IPS DF 4.7 (cell line): ENCODE results near the gene ATPAF2.

Experiments
- DNase-seq: peaks from one replicate; pipeline ENCODE4 v3.0.0-alpha.2; 2013; ENCODE audit warnings: low spot score; ENCODE audit errors: extremely low read depth

Gene ATPAF2

DNA sequence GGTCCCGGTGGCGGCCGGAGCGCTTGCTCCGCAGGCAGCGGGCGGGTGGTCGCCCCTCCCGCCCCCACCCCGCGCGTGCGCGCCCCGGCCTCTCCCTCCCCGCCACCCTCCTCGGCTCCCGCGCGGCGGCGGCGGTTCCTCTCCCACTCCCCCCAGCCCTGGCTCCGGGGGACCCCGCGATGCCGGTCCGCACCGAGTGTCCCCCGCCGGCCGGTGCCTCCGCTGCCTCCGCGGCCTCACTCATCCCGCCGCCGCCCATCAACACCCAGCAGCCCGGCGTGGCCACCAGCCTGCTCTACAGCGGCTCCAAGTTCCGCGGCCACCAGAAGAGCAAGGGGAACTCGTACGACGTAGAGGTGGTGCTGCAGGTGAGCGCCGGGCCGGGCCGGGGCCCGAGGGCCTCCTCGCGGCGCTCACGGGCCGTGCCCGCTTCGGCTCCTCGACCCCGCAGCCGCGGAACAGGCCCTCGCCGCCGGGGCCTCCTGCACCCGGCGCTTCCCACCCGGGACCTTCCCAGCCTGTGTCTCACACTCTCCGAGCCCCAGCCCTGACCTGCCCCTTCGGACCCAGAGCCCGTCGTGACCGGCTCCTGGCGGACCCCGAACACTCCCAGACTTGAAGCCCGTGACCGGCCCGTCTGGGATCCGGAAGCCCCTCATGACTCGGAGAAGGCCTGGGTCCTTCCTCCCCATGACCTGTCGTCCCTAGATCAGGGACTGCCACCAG lies 730 bp upstream of the ATPAF2 start:
- no peak for DNase-seq

- no peak for DNase-seq
Measured at GRCh38 chr17:18038149-18038850, 668 bp downstream of the ATPAF2 start.

GRCh38 chr17:18037486-18037885 lies 1.5 kb downstream of the ATPAF2 start:
- DNase-seq: no peak

- DNase-seq: no peak
Measured at GRCh38 chr17:18035704-18036103, 3.3 kb downstream of the ATPAF2 start.

DNA sequence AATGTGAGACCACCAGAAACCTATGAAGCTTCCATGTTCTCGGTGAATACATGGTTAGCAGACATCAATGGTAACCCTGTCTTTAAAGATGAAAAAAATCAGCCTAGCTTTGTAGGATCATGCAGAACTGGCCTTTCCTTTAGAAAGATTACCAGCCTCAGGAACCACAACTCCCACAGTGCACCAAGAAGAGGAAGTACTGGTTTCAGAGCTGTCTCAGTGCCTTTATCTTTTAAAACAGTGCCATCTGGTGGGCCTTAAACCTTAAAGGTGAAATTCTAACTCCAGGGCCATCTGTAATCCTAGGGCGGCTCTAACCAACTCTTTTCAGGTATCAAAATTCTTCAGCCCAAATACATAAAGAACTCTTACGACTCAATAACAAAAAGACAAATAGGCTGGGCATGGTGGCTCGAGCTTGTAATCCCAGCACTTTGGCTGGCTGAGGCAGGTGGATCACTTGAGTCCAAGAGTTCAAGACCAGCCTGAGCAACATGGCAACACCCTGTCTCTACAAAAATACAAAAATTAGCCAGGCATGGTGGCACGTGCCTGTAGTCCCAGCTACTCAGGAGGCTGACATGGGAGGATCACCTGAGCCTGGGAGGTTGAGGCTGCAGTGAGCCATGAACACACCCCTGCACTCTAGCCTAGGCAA lies 5.4 kb downstream of the ATPAF2 start:
- DNase-seq: peak; percentile 36

DNA sequence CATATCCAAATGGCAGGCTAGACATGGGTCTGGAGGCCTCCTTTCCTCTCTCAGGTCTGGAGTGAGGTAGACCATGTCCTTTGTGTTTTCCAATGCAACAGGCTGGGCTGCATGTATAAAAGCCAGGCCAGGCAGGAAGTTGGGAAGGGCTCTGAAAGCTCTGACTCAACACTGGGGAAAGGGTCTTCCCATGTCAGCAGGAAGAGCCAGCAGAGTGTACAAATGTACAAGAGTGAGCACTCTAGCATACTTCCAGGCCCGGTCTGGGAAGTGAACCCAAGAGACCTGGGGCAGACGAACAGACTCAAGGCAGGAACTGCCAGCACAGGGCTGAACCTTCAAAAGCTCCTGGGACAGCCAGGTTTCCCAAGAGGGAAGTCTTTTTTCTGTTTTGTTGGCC lies 7.0 kb downstream of the ATPAF2 start:
- no peak for DNase-seq

DNA sequence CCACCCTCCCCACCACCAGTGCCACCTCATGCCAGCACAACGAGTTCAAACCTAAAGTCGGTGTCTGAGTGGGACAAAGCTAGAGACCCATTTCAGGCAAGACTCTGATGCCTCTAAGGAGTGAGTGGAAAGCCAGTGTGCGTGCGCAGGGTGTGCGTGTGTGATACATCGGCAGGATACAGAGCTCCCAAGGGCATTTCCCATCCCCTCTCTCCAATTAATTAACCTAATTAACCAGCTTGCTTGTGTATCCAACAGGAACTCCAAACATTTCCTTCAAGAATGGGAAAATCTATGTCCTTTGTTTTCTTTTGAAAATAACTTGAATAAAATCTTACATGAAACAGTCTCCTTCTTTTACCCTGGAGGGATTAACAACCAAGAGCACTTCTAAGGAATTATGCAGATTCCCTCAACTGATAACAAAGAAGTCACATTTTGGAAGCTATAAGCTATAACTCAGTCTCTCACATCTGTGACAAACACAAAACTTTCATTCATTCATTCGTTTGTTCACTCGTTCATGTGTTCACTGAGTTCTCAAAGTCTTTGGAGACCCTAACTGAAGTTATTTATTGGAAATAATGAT lies 9.9 kb downstream of the ATPAF2 start:
- no peak for DNase-seq

DNA sequence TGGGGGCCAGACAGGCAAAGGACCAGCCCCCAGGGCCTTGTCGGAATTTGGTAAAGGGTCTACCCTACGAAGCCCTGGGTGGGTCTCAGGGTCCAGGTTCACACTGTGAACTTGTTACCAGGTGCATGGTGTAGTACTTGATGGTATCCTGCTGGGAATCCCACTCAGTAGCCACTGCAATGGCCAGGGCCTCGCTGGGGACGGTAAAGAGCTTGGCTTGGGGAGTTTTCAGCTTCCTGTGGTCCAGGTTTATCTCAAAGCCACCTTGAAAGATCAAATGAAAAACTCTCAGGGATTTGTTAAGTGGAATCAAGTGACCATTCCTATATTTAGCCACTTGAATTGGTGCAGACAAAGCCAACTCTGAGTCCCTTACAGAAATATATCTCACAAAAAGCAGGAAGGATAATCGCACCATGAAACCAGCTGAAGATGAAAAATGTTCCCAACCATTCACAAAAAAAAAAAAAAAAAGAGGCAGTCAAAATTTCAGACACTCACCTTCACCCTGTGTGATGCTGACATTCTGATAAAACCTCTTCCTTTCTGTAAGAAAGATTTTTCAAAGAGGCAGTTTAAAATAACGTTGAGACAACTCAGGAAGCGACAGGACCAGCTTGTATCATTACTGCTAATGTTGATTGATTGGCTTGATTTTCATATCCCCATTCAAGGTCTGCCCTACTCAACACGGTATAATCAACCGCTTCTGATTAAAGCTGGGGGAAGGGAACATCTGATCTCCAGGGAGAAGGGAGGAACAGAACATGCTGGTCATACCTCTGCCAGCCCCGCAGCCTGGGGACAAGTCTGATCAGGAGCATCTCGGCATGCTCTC lies 10.6 kb downstream of the ATPAF2 start:
- DNase-seq: no peak

- DNase-seq: no peak
Measured at GRCh38 chr17:18027280-18027679, 11.7 kb downstream of the ATPAF2 start.

DNA sequence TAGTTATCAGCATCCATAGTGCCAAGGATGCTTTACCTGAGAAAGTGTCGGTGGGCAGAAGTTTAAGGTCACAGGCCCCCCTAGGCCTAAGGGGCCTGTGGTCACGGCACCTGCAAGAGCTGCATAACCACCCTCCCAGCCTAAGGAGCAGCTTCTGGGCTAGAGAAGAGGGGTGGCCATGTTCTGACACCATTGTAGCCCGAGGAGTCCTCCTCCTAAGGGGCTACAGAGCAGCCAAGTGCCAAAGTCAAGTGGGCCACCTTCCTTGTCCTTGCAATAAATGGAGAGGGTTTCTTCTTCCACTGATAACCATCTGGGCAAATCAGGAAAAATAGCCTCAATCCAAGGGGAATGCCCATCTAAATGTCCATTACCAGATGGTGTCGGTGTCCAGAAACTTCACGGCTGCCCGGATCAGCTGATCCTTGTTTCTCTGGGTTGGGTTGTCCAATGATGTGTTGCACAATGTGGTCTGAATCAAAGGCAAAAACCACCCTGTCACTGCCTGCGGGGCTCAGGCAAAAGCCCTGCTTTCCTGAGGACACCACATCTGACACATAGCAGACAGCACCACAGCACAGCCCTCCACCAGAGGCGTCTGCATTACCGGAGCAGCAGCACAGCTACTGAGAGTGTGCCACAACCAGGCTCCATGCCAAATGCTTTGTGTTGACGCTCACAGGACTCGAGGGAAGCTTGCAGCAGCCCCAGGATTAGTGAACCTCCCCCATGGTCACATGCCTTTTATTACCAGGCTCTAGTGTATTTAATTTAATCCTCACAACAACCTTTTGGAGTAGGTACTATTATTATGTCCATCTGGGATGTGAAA lies 12.8 kb downstream of the ATPAF2 start:
- DNase-seq: no peak

GRCh38 chr17:18025241-18025944 lies 13.6 kb downstream of the ATPAF2 start:
- DNase-seq: no peak

GRCh38 chr17:18021372-18021771 lies 17.6 kb downstream of the ATPAF2 start:
- DNase-seq: no peak

DNA sequence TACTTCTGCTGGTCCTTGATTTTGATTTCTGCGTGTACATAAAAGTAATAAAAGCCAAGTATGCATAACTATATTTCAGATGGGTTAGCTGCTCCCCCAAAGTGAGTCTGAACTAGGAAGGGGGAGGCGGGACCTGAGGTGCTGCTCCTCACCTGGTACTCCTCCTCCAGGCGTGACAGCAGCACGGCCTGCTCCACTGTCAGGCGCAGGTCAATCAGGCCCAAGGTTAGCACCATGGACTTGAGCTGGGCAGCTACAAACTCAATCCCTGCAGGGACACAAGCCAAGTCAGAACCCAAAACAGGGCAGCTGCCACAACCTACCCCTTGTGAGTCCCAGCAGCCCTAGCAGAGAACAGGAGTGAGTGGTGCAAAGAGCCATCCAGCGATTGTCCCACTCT lies 18.0 kb downstream of the ATPAF2 start:
- DNase-seq: no peak

GRCh38 chr17:18019838-18020154 lies 19.2 kb downstream of the ATPAF2 start:
- DNase-seq: no peak

GRCh38 chr17:18018411-18018921 lies 20.5 kb downstream of the ATPAF2 start:
- no peak for DNase-seq

- DNase-seq: no peak
Measured at GRCh38 chr17:18017958-18018357, 21.0 kb downstream of the ATPAF2 start.

- no peak for DNase-seq
Measured at GRCh38 chr17:18016426-18016825, 22.5 kb downstream of the ATPAF2 start.

DNA sequence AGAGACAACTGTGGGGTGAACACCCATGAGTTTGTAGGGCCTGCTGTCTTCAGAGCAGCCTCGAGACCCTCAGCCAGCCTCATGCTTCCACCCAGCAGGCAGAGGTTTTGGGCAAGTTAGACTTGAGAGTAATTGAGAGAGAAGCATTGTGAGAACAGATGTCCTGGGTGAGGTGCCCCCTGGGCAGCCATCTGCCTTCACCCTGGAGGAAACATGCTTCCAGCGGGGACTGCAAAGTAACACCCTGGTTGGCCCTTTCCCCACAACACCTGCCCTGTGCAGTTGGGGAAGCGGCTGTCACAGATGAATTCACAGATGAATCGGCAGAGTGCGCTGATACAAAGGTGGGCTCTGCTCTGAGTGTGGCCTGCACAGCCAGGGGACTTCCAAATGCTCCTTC lies 23.4 kb downstream of the ATPAF2 start:
- DNase-seq: no peak

DNA sequence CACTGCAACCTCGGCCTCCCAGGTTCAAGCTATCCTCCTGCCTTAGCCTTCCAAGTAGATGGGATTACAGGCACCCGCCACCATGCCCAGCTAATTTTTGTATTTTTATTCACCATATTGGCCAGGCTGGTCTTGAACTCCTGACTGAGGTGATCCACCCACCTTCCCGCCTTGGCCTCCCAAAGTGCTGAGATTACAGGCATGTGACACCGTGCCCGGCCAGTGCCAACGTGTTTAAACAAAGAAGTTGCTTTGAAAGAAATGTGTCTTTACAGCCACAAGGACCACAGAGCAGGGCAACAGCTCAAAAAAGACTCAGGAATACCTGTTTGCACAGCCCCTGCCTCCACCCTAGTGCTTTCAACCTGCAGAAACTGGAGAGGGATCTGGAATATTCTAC lies 25.0 kb downstream of the ATPAF2 start:
- no peak for DNase-seq

GRCh38 chr17:18011286-18011685 lies 27.7 kb downstream of the ATPAF2 start:
- no peak for DNase-seq
